ENCODE measurements around the gene SYNE3. TPM values are rescaled to one million over a fixed set of nuclear protein-coding genes. Genes with fewer than 3 reads are reported as not detected.

SYNE3 gene
- total and polyA plus RNA-seq, 2 of the 8 experiments (the other 6 are each of a cell fraction or from before 2014, with no cell fraction given) = under 0.01 TPM; not detected in 1

DNA sequence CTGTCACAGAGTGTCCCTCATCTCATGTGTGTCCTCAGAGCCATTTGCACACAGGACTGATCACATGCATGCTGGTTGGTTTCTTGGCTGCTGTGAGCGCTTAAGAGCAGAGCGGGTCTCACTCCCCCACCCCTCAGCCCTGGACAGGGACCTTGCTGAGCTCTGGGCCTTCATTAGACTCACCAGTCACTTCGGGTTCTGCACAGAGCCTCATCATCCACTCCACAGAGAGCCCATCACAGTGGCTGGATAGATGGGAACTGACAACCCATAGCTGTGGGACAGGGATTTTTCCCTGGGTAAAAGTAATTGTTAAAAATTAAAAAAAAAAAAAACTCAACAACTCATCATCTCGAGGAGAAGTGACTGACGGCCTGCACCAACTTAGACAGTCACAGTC lies 26.6 kb upstream of the SYNE3 start:
- POLR2A ChIA-PET (ENCODE audit: partially characterized antibody) = interaction anchor here (2.6 kb wide), 1 partner anchor 8 kb away, joined by 6 read pairs; the partner anchor contains the start of gene GLRX5
- no peak overlapping the region for H2BK15ac ChIP-seq (ENCODE audit: low read length)

More for the DNA sequence above, 26.6 kb upstream of the SYNE3 start:
- H3K9ac ChIP-seq (replicated peaks in 1 of 4; ENCODE audit: extremely low read depth in 1 of 4, low read depth in 3 of 4, low read length in 3 of 4) = no peak overlapping the region
- H3K56ac ChIP-seq (replicated peaks; ENCODE audit: insufficient read length, low read depth, low read length) = no peak overlapping the region
- H4K20me1 ChIP-seq (replicated peaks in 1 of 2; ENCODE audit: control insufficient read depth in 1 of 2, insufficient read depth in 2 of 2, low read length in 2 of 2) = peaks cover 14 to 29% of the 10 kb centered on the region in 2 experiments
- TF ChIP-seq EGR1 (IDR thresholded peaks at IDR 0.05; ENCODE audit: borderline replicate concordance, low read depth, low read length) = no peak
- no peak for TF ChIP-seq SAP30 (IDR thresholded peaks at IDR 0.05; ENCODE audit: insufficient read depth, insufficient replicate concordance, low read length)
- no peak for TF ChIP-seq JUN (IDR thresholded peaks at IDR 0.05; ENCODE audit: low read depth, low read length)
- TF ChIP-seq CBX8 (IDR thresholded peaks at IDR 0.05; ENCODE audit: borderline replicate concordance, low read depth, low read length) = no peak
- TF ChIP-seq EZH2 (IDR thresholded peaks at IDR 0.05; ENCODE audit: low read depth, low read length, severe bottlenecking) = no peak
- TF ChIP-seq CREB1 (IDR thresholded peaks at IDR 0.05) = no peak
- no peak for TF ChIP-seq CBX5 (IDR thresholded peaks at IDR 0.05; ENCODE audit: low read depth, low read length)
- TF ChIP-seq MAFK (IDR thresholded peaks at IDR 0.05; ENCODE audit: low read depth, low read length) = no peak
- no peak for TF ChIP-seq JUND (IDR thresholded peaks at IDR 0.05; ENCODE audit: low read length)
- no peak for TF ChIP-seq YY1 (IDR thresholded peaks at IDR 0.05; ENCODE audit: low read depth, low read length)
- no peak for TF ChIP-seq SP4 (IDR thresholded peaks at IDR 0.05; ENCODE audit: low read length)
- FAIRE-seq (no peak), DNase-seq (ENCODE audit: low read depth in 1 of 2, low spot score in 2 of 2) (no peak)
- no peak overlapping the region for H3K4ac ChIP-seq (replicated peaks; ENCODE audit: insufficient read length, low read depth, low read length)
- H3K27me3 ChIP-seq (replicated peaks in 1 of 4; ENCODE audit: control insufficient read depth in 3 of 4, extremely low read depth in 1 of 4, insufficient read depth in 3 of 4, low read length in 3 of 4) = no peaks in the 10 kb centered on the region
- no peak overlapping the region for H2BK12ac ChIP-seq (ENCODE audit: low read depth, low read length)
- peaks cover 3 to 7% (median 4%) of the 10 kb centered on the region in 4 experiments; a peak in 4 of 8 replicates for H3K36me3 ChIP-seq (ENCODE audit: control insufficient read depth in 2 of 4, insufficient read depth in 4 of 4, low read length in 3 of 4)
- H4K91ac ChIP-seq (replicated peaks; ENCODE audit: insufficient read length, low read length) = no peak overlapping the region
- H3K18ac ChIP-seq (ENCODE audit: extremely low read depth, low read length) = no peak overlapping the region
- H3K4me2 ChIP-seq (ENCODE audit: insufficient read depth in 1 of 2, low read depth in 2 of 2, low read length in 2 of 2) = no peak overlapping the region
- no peak overlapping the region for H2AK5ac ChIP-seq (ENCODE audit: low read depth, low read length)
- 89% methylated on average over 5 of the region's 5 CpGs; no CpG with 5 or more reads in 1 of the 2 experiments for WGBS, 2 experiments (ENCODE audit: extremely low coverage in 1 of 2, insufficient coverage in 1 of 2, insufficient read length in 1 of 2, insufficient replicate concordance in 2 of 2, low coverage in 1 of 2, low lambda C conversion rate in 2 of 2, missing lambda C conversion rate in 1 of 2)
- no peak overlapping the region for H2BK120ac ChIP-seq (replicated peaks; ENCODE audit: low read depth, low read length)
- H2BK20ac ChIP-seq (ENCODE audit: low read length) = no peak overlapping the region
- H3K79me2 ChIP-seq (ENCODE audit: control insufficient read depth in 1 of 2, insufficient read depth in 2 of 2, low read length in 2 of 2) = peaks cover 4 to 56% of the 10 kb centered on the region in 2 experiments
- no peak overlapping the region for H3K4me3 ChIP-seq (ENCODE audit: extremely low read depth in 1 of 4, insufficient read depth in 2 of 4, low read depth in 3 of 4, low read length in 4 of 4)
- peaks cover 16% of the 10 kb centered on the region for H3K79me1 ChIP-seq (ENCODE audit: low read depth, low read length)
- H2AFZ ChIP-seq (ENCODE audit: low read length) = no peak overlapping the region
- no peak overlapping the region for H4K5ac ChIP-seq (ENCODE audit: insufficient read length, low read depth, low read length)
- 0 out of 7 replicates have a peak, but pooled peaks cover 0 to 3% (median 0%) of the 10 kb centered on the region in 4 experiments for H3K4me1 ChIP-seq (replicated peaks in 1 of 4; ENCODE audit: control insufficient read depth in 3 of 4, insufficient read depth in 4 of 4, low read length in 3 of 4)
- H3K9me3 ChIP-seq (ENCODE audit: insufficient read depth in 2 of 2, low read depth in 1 of 2, low read length in 1 of 2) = no peaks in the 10 kb centered on the region
- CTCF ChIA-PET (ENCODE audit: partially characterized antibody) = interaction anchor here (0.6 kb wide), 1 partner anchor 267 kb away, joined by 3 read pairs; no protein-coding TSS in a partner anchor
- no peak overlapping the region for H2BK5ac ChIP-seq (ENCODE audit: low read depth, low read length)
- no peaks in the 10 kb centered on the region for H3K23me2 ChIP-seq (ENCODE audit: low read depth, low read length)
- no peak overlapping the region for H3K27ac ChIP-seq (ENCODE audit: low read depth, low read length)
- no peak overlapping the region for H3K23ac ChIP-seq (ENCODE audit: insufficient read length)
- no peak overlapping the region for H4K8ac ChIP-seq (ENCODE audit: extremely low read depth, insufficient read depth, low read length)
- no peak overlapping the region for H3K14ac ChIP-seq (ENCODE audit: insufficient read length)

Data from H1 (cell line).